Measurements from ENCODE around the gene C10orf88.
"Not testable (repeated sequence)": the region's sequence is repeated elsewhere in the genome, so short reads cannot be mapped to it uniquely, and the experiment has no call there.

DNA sequence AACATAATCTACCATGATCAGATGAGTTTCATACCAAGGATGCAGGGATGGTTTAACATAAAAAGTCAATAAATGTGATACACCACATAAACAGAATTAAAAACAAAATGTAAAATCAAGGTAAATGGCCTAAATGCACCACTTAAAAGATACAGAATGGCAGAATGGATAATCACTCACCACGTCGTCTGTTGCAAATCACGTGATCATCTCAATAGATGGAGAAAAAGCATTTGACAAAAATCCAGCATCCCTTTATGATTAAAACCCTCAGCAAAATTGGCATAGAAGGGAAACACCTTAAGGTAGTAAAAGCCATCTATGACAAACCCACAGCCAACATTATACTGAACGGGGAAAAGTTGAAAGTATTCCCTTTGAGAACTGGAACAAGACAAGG is 50.2 kb downstream of the C10orf88 start:
- TF ChIP-seq, protein P1, sequence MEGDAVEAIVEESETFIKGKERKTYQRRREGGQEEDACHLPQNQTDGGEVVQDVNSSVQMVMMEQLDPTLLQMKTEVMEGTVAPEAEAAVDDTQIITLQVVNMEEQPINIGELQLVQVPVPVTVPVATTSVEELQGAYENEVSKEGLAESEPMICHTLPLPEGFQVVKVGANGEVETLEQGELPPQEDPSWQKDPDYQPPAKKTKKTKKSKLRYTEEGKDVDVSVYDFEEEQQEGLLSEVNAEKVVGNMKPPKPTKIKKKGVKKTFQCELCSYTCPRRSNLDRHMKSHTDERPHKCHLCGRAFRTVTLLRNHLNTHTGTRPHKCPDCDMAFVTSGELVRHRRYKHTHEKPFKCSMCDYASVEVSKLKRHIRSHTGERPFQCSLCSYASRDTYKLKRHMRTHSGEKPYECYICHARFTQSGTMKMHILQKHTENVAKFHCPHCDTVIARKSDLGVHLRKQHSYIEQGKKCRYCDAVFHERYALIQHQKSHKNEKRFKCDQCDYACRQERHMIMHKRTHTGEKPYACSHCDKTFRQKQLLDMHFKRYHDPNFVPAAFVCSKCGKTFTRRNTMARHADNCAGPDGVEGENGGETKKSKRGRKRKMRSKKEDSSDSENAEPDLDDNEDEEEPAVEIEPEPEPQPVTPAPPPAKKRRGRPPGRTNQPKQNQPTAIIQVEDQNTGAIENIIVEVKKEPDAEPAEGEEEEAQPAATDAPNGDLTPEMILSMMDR (IDR thresholded peaks at IDR 0.05): not testable (repeated sequence)
- TF ChIP-seq POLR2A (IDR thresholded peaks at IDR 0.05): not testable (repeated sequence)

Measured in testis (tissue), 2 donors.